ENCODE data around the gene DNAJA3.

Gene DNAJA3

DNA sequence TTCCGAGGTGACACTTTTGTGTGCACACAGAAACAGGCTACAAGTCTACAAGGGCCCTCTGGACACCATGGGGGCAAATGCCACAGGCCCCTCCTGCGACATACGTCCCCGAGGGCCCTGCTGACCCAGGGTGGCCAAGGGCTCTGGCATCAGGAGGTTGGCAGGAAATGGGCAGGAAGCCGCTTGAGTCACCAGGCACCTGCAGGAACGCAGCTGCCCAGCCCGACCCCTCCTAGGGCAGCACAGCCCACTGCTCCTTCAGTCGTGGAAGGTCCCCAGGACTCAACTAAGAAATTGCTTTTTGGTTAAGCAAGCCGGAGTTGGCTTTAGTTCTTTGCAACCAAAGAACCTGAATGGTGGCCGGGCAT is 17.4 kb upstream of the DNAJA3 start:
- no peak for DNase-seq

DNA sequence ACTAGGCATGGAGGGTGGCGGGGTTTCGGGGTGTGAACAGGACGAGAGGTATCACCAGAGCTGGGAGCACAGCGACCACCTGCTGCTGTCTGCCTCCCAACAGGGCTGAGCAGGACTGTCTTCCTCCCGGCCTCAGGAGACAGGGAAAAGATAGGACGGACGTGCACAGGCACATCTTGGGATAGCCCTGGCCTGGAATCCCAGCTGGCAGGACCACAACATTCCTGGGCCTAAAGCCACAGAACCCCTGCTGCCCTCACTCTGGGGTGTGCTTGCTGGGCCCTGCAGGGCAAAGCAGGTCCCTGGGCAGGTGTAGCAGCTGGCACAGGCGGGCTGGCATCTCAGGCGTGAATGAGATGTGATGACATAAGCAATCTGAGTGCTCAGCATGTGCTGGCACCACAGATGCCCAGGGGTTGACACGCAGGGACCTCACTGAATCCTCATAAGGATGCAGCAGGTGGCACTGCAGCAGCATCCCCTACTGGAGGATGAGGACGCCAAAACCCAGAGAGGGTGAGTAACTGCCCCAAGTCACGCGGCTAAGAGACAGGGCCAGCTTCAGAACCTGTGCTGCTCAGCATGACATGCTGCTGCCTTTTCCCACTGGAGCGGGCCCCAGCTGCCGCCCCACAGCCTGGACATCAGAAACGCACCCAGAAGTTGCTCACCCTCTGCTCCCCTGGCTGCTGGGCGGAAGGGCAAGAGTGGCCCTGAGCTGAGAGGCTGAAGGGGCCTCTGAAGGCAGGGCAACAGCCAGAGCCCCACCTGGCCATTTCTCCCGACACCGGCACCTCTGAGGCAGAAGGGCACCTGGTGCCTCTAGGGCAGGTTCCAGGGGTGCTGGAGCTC is 16.4 kb upstream of the DNAJA3 start:
- no peak for DNase-seq

DNA sequence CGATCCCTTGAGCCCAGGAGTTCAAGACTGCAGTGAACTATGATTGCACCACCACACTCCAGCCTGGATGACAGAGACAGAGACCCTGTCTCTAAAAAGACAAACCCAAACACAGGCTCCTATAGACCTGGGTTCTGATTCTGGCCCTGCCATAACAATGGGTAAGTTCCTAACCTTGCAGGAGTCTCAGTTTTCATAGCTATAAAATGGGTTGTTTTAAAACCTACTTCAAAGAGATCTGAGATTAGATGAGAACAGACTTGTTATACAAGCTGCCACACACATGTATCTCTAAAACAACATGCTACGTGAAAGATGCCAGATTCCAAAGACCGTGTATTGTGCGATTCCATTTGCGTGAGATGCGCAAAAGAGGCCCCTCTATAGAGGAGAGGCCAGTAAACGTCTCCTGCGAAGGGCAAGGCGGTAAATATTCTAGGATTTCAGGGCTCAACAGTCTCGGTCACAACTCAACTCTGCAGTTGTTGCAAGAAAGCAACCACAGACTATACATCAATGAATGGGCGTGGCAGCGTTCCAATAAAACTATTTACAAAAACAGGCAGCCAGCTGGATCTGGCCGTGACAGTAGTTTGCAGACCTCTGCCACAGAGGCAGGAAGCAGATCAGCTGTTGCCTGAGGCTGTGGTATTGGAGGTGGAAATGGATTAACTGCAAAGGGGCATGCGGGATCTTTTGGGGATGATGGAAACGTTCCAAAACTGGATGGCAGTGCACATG is 15.2 kb upstream of the DNAJA3 start:
- DNase-seq = no peak

- DNase-seq = no peak
These were observed 14.0 kb upstream of the DNAJA3 start for GRCh38 chr16:4411684-4412083.

DNA sequence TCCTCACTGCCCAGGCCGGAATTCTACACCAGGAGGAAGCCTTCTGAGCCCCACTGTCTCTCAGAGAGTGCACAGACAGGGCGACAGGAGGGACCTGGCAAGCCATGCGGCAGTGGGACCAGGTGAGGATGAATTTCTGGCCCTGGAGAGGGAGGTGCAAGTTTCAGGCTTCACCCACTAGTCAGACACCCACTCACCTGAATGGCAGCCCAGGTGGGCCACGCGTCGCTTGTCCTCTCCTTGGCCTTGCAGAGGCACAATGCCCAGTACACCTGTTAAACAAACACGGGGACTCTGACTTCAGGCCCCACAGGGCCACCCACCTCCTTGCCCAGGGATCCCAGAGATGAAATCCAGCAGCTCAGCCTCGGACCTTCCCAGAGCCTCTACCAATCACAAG is 13.5 kb upstream of the DNAJA3 start:
- DNase-seq = no peak

DNA sequence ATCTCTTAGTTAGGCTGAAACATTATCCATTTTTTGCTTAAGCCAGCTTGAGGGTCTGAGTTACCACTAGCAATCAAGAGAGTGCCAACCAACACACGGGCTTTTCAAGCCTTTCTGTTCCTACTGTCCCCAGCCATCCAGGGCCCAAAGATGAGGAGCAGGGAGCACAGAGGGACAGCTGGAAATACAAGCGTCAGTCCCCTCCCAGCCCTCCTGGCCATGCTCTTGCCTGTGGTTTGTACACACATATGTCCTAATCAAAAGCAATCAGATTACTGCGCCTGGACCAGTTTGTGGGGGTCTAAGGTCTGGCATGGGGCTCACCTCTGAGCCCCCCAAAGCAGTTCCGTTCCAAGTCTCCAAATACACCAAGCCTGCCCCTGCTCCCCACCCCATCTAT is 12.8 kb upstream of the DNAJA3 start:
- DNase-seq = no peak

DNA sequence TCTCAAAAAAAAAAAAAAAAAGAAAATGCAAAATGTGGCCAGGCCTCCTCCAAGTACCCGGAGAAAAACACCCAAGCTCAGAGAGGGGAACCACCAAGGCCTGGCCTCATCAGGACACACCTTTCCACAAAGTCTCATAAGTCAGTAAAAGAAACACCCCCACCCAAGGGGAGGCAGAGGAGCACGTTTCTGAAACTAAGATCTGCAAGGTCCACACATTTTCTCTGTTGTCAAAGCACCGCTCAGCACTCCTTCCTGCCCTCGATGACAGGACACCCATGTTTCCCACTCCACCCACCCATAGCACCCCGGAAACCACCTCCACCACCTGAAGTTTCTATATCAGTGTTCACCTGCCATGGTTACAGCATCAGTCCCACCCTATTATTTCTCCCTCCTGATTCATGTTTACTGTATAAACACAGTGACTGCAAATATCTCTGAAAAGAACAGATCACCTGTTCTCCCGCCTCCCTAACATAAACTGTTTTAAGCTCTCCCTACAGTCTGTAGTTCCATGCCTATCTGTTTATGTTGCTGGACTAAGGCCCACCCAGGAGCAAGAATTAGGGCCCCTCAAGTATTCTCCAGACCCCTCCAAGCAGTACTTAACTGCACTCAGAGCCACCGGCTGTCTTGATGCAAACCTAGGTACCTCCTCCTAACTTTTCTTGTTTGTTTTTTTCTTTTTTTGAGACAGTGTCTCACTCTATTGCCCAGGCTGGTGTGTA is 11.3 kb upstream of the DNAJA3 start:
- DNase-seq = peak; percentile 90

- DNase-seq = peak; percentile 56
These were observed 10.0 kb upstream of the DNAJA3 start for GRCh38 chr16:4415538-4416199.

DNA sequence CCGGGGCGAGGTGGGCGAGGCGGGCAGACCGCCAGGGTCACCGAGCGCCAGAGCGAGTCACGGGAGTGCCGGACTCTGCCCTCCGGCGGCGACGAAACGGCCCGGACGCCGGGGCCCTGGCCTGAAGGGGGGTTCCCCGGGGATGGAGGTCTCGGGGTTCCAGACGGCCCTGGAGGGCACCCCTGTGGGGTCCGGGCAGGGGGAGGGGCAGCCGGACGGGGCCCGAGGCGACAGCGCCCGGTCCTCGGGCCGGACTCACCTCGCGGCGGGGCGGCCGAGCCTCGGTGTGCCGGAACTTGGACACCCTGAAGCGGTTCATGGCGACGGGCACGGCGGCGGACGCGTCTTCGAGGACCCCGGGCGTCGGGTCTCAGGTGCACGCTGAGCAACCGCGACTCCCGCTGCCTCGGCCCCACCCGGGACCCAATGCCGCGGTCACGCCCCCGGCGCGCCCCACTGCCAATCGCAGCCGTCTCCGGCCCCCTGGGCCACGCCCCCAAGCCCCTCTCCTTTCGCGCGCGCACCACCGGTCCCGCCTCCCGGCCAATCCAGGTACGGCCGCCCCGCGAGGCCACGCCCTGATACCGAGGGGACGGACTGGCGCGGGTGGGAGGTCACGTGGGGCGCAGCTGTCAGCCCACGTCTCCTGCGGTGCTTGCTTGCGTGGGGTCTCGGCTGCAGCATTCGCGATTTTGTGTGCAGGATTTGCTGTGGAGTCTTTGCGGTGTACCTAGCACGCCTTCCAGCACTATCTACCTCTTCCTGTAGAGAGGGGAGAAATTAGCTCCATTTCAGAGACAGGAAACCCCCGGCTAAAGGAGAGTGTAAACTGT is 9.3 kb upstream of the DNAJA3 start, which contains the start of gene CORO7:
Gene CORO7, minus strand, starts transcription at position 397 of the 833 bp plus-strand sequence. Its CDS starts 78 bp downstream, at position 319.
- DNase-seq = peak; percentile 98

DNA sequence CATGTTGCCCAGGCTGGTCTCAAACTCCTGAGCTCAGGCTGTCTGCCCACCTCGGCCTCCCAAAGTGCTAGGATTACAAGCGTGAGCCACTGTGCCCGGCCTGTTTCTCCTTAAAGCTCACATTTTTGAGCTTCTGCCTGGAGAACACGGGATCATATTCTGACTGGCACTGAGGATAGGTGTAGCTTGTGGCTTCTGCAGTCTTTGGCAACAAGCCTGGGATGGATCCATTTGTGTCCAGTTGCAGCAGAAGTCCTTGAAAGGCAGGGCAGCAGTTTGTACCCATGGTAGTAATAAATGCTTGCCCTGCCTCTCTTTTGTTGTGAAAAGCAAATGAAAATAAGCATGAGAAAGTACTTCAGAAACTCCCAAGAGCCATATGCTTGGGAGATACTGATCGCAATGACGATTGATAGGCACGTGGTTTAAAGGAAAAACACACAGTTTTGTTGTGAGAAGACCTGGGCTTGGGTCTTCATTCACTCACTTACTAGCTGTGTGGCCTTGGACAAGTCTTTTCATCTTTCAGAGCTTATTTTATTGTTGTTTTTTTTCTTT is 6.2 kb upstream of the DNAJA3 start:
- DNase-seq = no peak

DNA sequence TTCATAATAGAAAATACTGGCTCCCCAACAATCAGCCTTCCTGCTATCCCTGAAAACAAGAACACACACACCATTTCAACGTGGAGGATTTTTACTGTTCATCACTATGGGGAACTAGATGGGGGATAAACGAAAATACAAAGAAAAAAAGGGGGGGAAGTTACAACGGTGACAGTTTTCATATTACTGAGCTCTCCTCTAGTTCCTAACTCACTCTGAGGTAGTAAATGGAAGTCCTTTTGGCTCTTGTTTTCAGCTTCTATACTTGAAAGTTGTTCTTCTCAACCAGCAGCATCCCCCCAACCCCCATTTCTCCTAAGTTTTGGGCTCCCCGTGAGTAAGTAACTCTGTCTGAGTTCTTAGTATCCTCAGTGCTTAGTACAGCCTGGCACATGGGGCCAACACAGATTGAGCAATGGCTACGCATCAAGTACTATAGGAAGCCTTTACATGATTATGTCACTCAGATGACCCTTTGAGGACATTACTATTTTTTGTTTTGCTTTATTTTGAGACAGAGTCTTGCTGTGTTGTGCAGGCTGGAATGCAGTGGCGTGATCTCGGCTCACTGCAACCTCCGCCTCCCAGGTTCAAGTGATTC is 5.1 kb upstream of the DNAJA3 start:
- no peak for DNase-seq

DNA sequence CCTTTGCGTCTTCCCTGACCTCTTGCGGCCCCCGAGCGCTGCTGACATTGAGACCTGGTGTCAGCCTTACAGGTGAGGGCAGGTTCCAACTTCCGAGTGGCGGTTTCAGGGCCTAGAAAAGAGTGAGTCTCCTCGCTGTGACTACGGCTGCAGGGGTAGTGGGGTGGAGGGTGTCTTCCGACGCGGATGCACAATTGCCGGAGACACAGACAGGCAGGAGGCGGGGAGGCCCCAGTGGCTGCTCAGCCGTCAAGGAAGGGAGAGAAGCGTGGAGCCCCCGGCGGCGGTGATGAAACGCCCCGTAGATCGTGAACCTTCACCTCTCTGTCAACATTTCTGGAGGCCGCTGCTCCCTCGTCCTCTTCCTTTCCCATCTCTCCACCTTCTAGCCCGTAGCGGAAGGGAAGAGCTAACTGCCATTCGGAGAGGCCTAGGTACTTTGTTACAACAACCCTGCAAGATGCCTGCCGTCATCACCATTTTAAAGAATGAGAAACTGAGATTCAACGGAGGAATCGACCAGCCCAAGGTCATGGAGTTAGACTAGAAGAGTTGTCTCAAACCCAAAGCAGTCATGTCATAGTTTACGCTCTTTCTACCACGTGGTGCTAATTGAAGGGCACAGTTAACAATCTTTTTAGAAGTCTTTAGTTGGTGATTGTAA is 485 bp downstream of the DNAJA3 start:
- peak; percentile 60 for DNase-seq

- DNase-seq = no peak
These were observed 1.2 kb downstream of the DNAJA3 start for GRCh38 chr16:4426722-4427372.

- no peak for DNase-seq
These were observed 2.8 kb downstream of the DNAJA3 start for GRCh38 chr16:4428500-4428899.

DNA sequence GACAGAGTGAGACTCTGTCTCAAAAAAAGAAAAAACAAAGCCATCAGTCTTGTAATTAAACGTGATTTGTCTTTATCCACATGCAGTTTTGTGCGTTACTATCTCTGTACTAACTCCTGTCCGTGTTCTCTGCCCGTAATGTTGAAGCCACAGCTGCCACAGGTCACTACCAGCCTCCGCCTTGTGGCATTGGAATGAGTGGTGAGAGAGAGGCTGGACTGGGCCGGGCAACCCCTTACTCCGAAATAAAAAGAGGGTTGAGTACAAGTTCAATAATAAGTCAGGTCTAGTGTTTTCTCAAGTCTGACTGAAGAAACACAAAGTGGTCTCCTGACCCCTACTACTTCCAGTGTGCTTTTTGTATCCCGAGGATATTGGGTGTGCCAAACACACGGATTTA is 5.4 kb downstream of the DNAJA3 start:
- no peak for DNase-seq

GRCh38 chr16:4433228-4433627 is 7.6 kb downstream of the DNAJA3 start:
- DNase-seq = no peak

DNA sequence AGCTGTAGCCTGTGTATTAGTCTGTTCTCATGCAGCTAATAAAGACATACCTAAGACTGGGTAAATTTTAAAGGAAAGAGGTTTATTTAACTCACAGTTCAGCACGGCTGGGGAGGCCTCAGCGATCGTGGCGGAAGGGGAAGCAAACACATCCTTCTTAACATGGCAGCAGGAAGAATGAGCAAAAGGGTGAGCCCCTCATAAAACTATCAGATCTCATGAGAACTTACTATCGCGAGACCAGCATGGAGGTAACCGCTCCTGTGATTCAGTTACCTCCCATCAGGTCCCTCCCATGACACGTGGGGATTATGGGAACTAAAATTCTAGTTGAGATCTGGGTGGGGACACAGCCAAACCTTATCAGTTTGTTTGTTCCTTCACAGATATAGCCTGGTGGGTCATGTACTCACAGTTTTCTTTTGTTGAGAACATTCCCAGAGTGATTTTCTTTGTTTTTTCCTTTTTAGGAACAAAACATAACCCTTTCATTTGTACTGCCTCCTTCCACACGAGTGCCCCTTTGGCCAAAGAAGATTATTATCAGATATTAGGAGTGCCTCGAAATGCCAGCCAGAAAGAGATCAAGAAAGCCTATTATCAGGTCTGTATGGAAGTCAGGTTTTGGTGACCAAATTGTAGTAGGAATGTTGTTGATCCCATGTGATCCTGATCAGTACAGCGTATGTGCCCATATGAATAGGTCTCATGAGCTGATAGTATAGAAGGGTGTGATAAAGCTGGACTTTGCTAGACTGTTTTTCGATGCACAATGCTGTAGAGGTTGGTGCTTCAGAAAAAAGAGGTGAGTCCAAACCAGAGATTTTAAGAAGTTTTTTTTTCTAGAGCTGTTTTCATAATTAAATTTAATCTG is 8.5 kb downstream of the DNAJA3 start:
- no peak for DNase-seq

DNA sequence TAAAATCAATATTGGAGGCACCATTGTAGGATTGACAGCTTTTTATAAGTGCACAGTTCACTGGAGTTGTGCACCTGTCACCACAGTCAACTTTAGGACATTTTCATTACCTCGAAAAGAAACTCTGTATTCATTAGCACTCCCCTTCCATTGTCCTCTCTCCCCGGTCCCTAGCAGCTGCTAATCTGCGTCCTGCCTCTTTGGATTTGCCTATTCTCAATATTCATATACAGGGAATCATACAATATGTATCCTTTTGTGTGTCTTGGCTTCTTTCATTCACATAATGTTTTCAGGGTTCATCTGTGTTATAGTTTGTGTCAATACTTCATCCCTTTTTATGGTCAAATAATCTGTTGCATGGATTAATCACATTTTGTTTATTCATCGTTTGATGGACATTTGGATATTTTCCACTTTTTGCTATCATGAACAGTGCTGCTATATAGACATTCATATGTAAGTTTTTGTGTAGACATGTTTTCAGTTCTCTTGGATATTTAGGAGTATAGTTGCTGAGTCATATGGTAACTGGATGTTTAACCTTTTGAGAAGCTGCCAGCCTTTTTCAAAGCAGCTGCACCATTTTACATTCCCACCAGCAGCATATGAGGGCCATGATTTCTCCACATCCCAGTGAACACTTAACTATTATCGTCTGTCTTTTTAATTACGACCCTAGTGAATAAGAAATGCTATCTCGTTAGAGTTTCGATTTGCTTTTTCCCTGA is 9.8 kb downstream of the DNAJA3 start:
- no peak for DNase-seq

Data from stimulated activated naive CD4-positive, alpha-beta T cell treated with Interleukin-2 at 50 U/mL for 16 hours (primary cell).